K562 (cell line): Measurements from ENCODE around the gene LRGUK. TPM values are rescaled to one million over a fixed set of nuclear protein-coding genes. Genes with fewer than 3 reads are reported as not detected.
A peak's percentile ranks its signal among the peaks of the same experiment; 100 is the strongest.

Experiments used
- ATF7 ChIP-seq: fragments of 450-650 bp; IDR thresholded peaks from 2 replicates; pipeline ENCODE4 v1.7.1; 2014; ENCODE audit warnings: mild to moderate bottlenecking, moderate library complexity
- BACH1 ChIP-seq: fragments of 200-800 bp; sonication (Bioruptor generic); IDR thresholded peaks from 2 replicates; pipeline ENCODE4 v1.6.1; 2016; ENCODE audit warnings: missing genetic modification characterization, missing compliant biosample characterization
- BCLAF1 ChIP-seq, 2 experiments: fragments of 450-650 bp in 1 of 2; IDR thresholded peaks; 2 replicates each; pipeline ENCODE4 v1.6.1; 2011 to 2017; ENCODE audit warnings: low read depth in 2 of 2, antibody characterized with exemption in 1 of 2, borderline replicate concordance in 1 of 2, low read length in 1 of 2, mild to moderate bottlenecking in 1 of 2, mixed read lengths in 1 of 2; ENCODE audit not compliant: control insufficient read depth in 1 of 2
- BMI1 ChIP-seq: fragments of 150-350 bp; IDR thresholded peaks from 2 replicates; pipeline ENCODE4 v1.6.1; 2014; ENCODE audit warnings: low read length
- CBFA2T2 ChIP-seq: fragments of 450-650 bp; conservative IDR thresholded peaks from 2 replicates; pipeline ENCODE4 v1.6.1; 2017; ENCODE audit warnings: mild to moderate bottlenecking
- ELF4 ChIP-seq: fragments of 450-650 bp; formaldehyde crosslinking; IDR thresholded peaks from 2 replicates; pipeline ENCODE4 v1.4.0; 2022; ENCODE audit warnings: missing genetic modification characterization
- JUN ChIP-seq, 2 experiments: sonication (generic) in 1 of 2; formaldehyde crosslinking in 1 of 2; IDR thresholded peaks; 2 replicates each; pipeline versions ENCODE4 v1.6.1 to v1.8.0; 2012 to 2022; ENCODE audit warnings: borderline replicate concordance in 2 of 2, mild to moderate bottlenecking in 2 of 2, improper control_type of control experiment in 1 of 2, low read depth in 1 of 2, low read length in 1 of 2, missing genetic modification reagents in 1 of 2
- JUNB ChIP-seq: fragments of 450-650 bp; formaldehyde crosslinking; conservative IDR thresholded peaks from 2 replicates; pipeline ENCODE4 v1.4.0; 2020; ENCODE audit warnings: mild to moderate bottlenecking
- MITF ChIP-seq: IDR thresholded peaks from 2 replicates; pipeline ENCODE4 v1.6.1; 2014; ENCODE audit warnings: antibody characterized with exemption
- MNT ChIP-seq, 2 experiments: fragments of 450-650 bp; conservative IDR thresholded peaks; 2 replicates each; pipeline ENCODE4 v1.6.1; 2017; ENCODE audit warnings: mild to moderate bottlenecking in 2 of 2, moderate library complexity in 2 of 2
- POLR3G ChIP-seq: IDR thresholded peaks from 2 replicates; pipeline ENCODE4 v1.6.1; 2011; ENCODE audit not compliant: insufficient read length, insufficient replicate concordance; ENCODE audit errors: extremely low read depth
- ZNF41 ChIP-seq: fragments of 250-450 bp; sonication (Bioruptor Pico); conservative IDR thresholded peaks from 2 replicates; pipeline ENCODE4 v1.4.0; 2020; ENCODE audit warnings: mild to moderate bottlenecking
- polyA plus RNA-seq, 8 experiments: library from polyadenylated mRNA; depleted of rRNA in 4 of 8; stranded (reverse) in 5 of 8; unstranded in 3 of 8; fragments of >200 nt; fragmentation: Nextera tagmentation in 2 of 8; fragmentation: Illumina TruSeq in 1 of 8; extraction: Ambion mirVana in 2 of 8; extraction: Trizol in 1 of 8; gene quantifications; 2 replicates each; pipeline versions ENCODE4 v1.2.1 to v1.2.3, GENCODE V29; 2011 to 2014; ENCODE audit warnings: inconsistent platforms in 1 of 8, missing spikeins in 1 of 8
- total RNA-seq, 7 experiments: library from RNA; depleted of rRNA in 6 of 7; stranded (reverse); fragments of >200 nt in 6 of 7; fragmentation: Illumina TruSeq in 2 of 7; extraction: Trizol in 2 of 7; gene quantifications; 2 replicates each; pipeline versions ENCODE4 v1.2.1 to v1.2.3, GENCODE V29; 2011 to 2021; ENCODE audit warnings: low replicate concordance in 1 of 7
- TF ChIP-seq, protein P1 (sequence below): fragments of 250-450 bp; sonication (Bioruptor Pico); IDR thresholded peaks from 2 replicates; pipeline ENCODE4 v1.8.0; 2022; ENCODE audit warnings: moderate library complexity, mild to moderate bottlenecking, inconsistent platforms
- TF ChIP-seq, protein P2 (sequence below): fragments of 250-450 bp; sonication (Bioruptor Pico); IDR thresholded peaks from 2 replicates; pipeline ENCODE4 v1.9.0; 2021; ENCODE audit warnings: mild to moderate bottlenecking, inconsistent platforms
- TF ChIP-seq, protein P3 (sequence below): fragments of 250-450 bp; sonication (Bioruptor Pico); IDR thresholded peaks from 2 replicates; pipeline ENCODE4 v1.4.0; 2020; ENCODE audit warnings: mild to moderate bottlenecking, moderate library complexity

The LRGUK gene
- total and polyA plus RNA-seq, 9 of the 15 experiments (the other 6 are each of a cell fraction or from before 2014, with no cell fraction given): 0.04 to 0.33 (median 0.18) TPM

DNA sequence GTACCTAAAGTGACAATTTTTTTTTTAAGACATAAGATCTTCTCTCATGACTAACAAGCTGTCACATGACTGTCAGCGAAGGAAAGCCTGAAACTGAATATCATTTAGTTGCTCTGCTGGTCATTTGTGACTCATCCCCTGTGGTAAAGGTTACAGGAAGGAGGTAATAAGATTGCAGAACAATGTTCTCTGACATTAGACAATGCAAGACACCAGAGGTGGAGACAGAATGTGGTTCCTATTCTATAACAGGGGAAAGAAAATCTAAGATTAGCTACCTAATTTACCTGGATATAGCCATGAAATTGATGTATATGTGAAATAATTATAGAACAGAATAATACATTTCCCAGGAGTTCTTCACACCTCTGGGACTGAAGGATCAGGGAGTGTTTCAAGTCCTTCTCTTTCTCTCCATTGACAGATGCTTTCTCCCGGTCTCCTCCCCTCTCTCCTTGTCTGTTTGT, 47.7 kb downstream of the LRGUK start (continued):
- no peak for TF ChIP-seq POLR3G
- peak; percentile 66; the same call in 1 of the 2 replicates for TF ChIP-seq ATF7
- TF ChIP-seq ZNF41: no peak
- TF ChIP-seq BMI1: no peak
- TF ChIP-seq MNT (conservative IDR thresholded peaks at IDR 0.05): peak in 1 of 2 experiments; percentile 38; a peak in 2 of 4 replicates
- TF ChIP-seq MITF: peak; percentile 75
- TF ChIP-seq ELF4 (CRISPR knock-in tag): no peak
- TF ChIP-seq, protein P1, sequence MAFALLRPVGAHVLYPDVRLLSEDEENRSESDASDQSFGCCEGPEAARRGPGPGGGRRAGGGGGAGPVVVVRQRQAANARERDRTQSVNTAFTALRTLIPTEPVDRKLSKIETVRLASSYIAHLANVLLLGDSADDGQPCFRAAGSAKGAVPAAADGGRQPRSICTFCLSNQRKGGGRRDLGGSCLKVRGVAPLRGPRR (CRISPR knock-in tag): no peak
- TF ChIP-seq BCLAF1 (IDR thresholded peaks at IDR 0.05; ENCODE audit: borderline replicate concordance in 1 of 2, control insufficient read depth in 1 of 2, low read depth in 2 of 2, low read length in 1 of 2): no peak
- TF ChIP-seq BACH1 (tag): peak; percentile 55; the same call in 1 of the 2 replicates
- TF ChIP-seq JUNB (CRISPR knock-in tag): peak; percentile 85
- peak; percentile 38 for TF ChIP-seq CBFA2T2
- peak; percentile 89 for TF ChIP-seq JUN (IDR thresholded peaks at IDR 0.05; ENCODE audit: borderline replicate concordance, low read depth, low read length)
- TF ChIP-seq JUN (CRISPR knock-in tag; IDR thresholded peaks at IDR 0.05; ENCODE audit: borderline replicate concordance): no peak
- TF ChIP-seq, protein P2, sequence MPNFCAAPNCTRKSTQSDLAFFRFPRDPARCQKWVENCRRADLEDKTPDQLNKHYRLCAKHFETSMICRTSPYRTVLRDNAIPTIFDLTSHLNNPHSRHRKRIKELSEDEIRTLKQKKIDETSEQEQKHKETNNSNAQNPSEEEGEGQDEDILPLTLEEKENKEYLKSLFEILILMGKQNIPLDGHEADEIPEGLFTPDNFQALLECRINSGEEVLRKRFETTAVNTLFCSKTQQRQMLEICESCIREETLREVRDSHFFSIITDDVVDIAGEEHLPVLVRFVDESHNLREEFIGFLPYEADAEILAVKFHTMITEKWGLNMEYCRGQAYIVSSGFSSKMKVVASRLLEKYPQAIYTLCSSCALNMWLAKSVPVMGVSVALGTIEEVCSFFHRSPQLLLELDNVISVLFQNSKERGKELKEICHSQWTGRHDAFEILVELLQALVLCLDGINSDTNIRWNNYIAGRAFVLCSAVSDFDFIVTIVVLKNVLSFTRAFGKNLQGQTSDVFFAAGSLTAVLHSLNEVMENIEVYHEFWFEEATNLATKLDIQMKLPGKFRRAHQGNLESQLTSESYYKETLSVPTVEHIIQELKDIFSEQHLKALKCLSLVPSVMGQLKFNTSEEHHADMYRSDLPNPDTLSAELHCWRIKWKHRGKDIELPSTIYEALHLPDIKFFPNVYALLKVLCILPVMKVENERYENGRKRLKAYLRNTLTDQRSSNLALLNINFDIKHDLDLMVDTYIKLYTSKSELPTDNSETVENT (CRISPR knock-in tag): no peak
- TF ChIP-seq, protein P3, sequence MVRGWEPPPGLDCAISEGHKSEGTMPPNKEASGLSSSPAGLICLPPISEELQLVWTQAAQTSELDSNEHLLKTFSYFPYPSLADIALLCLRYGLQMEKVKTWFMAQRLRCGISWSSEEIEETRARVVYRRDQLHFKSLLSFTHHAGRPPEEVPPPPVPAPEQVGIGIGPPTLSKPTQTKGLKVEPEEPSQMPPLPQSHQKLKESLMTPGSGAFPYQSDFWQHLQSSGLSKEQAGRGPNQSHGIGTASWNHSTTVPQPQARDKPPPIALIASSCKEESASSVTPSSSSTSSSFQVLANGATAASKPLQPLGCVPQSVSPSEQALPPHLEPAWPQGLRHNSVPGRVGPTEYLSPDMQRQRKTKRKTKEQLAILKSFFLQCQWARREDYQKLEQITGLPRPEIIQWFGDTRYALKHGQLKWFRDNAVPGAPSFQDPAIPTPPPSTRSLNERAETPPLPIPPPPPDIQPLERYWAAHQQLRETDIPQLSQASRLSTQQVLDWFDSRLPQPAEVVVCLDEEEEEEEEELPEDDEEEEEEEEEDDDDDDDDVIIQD (CRISPR knock-in tag): no peak
